HFFc6 (cell line): ENCODE results near the gene MYADML2. TPM values are rescaled to one million over a fixed set of nuclear protein-coding genes. Genes with fewer than 3 reads are reported as not detected.
"Not testable (repeated sequence)": the region's sequence is repeated elsewhere in the genome, so short reads cannot be mapped to it uniquely, and the experiment has no call there.

ENCODE experiments used
- DNase-seq: peaks from one replicate; pipeline ENCODE4 v3.0.0-alpha.2; 2018
- H3K27ac Mint-ChIP-seq: 2 replicates; pipeline ENCODE4 v1.8.0; 2020; ENCODE audit warnings: mild to moderate bottlenecking, mixed read lengths
- H3K27me3 Mint-ChIP-seq: 2 replicates; pipeline ENCODE4 v1.8.0; 2021; ENCODE audit warnings: mild to moderate bottlenecking, moderate library complexity, mixed read lengths; ENCODE audit not compliant: insufficient read depth
- H3K36me3 Mint-ChIP-seq: 2 replicates; pipeline ENCODE4 v1.8.0; 2021; ENCODE audit warnings: low read depth, mixed read lengths
- H3K4me1 Mint-ChIP-seq: 2 replicates; pipeline ENCODE4 v1.8.0; 2020; ENCODE audit warnings: low read depth, mixed read lengths
- H3K4me3 Mint-ChIP-seq: 2 replicates; pipeline ENCODE4 v1.8.0; 2020; ENCODE audit warnings: mild to moderate bottlenecking, moderate library complexity, mixed read lengths
- H3K9me3 Mint-ChIP-seq: 2 replicates; pipeline ENCODE4 v1.8.0; 2020; ENCODE audit warnings: mild to moderate bottlenecking, mixed read lengths
- total RNA-seq, 6 experiments: library from RNA; stranded (reverse); fragmentation: NEBNext Ultra II Directional; extraction: Animal tissue kit (Norgen Biotek cat#: 25700); gene quantifications; 2 replicates in 1 of 6; 3 replicates in 5 of 6; pipeline ENCODE4 v1.2.3, GENCODE V29; 2021
- TF ChIP-seq, protein P1 (sequence below): fragments of 200-600 bp; sonication (generic); IDR thresholded peaks from 2 replicates; pipeline ENCODE4 v1.5.0; 2021; ENCODE audit warnings: antibody characterized with exemption, mild to moderate bottlenecking

The MYADML2 gene
- total RNA-seq, 6 experiments from 2014 or later: not detected

DNA sequence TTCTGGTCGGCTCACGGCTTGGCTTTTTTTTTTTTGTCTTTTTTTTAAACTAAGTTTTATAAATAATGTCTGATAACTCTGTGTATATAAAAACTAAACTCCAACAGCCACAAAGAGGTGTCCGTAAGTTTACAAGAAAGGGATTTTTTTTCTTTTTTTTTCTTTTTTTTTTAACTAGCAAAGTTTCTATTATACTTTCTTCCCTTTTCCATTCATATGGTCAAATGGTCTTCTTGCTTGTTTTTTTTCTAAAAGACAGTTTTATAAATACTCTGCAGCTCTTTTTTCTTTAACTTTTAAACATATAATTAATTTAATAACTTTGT lies 25.5 kb downstream of the MYADML2 start:
- no peak for DNase-seq
- H3K27me3 Mint-ChIP-seq: no peaks in the 10 kb centered on the region; the same call in 1 of the 2 replicates
- no peak overlapping the region for H3K4me3 Mint-ChIP-seq
- TF ChIP-seq, protein P1, sequence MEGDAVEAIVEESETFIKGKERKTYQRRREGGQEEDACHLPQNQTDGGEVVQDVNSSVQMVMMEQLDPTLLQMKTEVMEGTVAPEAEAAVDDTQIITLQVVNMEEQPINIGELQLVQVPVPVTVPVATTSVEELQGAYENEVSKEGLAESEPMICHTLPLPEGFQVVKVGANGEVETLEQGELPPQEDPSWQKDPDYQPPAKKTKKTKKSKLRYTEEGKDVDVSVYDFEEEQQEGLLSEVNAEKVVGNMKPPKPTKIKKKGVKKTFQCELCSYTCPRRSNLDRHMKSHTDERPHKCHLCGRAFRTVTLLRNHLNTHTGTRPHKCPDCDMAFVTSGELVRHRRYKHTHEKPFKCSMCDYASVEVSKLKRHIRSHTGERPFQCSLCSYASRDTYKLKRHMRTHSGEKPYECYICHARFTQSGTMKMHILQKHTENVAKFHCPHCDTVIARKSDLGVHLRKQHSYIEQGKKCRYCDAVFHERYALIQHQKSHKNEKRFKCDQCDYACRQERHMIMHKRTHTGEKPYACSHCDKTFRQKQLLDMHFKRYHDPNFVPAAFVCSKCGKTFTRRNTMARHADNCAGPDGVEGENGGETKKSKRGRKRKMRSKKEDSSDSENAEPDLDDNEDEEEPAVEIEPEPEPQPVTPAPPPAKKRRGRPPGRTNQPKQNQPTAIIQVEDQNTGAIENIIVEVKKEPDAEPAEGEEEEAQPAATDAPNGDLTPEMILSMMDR: no peak
- peaks cover 41% of the 10 kb centered on the region for H3K4me1 Mint-ChIP-seq
- H3K9me3 Mint-ChIP-seq: no peaks in the 10 kb centered on the region
- H3K27ac Mint-ChIP-seq: peak overlapping the region; percentile 74; the same call in 1 of the 2 replicates
- H3K36me3 Mint-ChIP-seq: peaks cover 21% of the 10 kb centered on the region

DNA sequence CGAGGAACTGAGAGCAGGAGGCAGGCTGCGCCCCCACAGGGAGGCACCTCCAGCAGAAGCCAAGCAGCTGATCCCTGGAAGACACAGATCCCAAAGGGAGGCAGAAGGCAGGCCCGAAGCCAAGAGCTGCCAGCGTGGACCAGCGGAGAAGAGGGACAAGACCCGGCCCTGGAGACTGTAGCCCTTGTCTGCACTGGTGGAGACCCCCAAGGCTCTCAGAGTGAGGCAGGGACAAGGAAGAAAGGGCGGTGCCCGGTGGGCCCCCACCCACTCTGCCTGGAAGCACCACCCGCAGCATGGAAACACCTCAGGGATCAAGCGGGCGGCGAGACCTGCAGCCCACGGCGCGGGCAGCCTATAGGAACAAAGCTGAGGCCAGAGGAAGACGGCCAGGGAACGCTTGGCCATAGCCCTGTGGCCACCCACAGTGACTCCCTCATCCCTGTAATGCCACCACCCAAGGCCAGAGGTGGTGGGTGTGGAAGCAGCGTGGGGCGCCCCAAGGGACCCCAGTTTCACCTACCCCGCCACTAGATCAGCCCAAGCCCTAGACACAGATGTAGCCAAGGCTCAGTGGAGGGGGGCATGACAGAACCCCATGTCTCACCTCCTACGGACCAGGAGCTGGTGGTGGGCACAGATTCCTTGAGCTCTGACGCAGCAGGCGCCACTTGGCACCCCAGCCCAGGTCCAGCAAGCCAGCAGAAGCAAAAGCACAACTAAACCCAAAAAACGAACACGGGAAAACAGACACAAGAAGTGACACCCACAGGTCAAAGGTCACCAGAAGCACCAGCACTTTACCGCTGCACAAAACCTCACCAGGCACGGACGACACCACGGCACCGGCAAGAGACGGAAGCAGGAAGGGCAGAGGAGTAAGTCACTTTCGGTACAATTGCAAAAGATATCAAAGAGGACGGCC lies 26.2 kb downstream of the MYADML2 start:
- no peaks in the 10 kb centered on the region for H3K9me3 Mint-ChIP-seq
- DNase-seq: no peak
- H3K27me3 Mint-ChIP-seq: no peaks in the 10 kb centered on the region; the same call in 1 of the 2 replicates
- peaks cover 41% of the 10 kb centered on the region for H3K4me1 Mint-ChIP-seq
- no peak overlapping the region for H3K4me3 Mint-ChIP-seq
- peak overlapping the region; percentile 74 for H3K27ac Mint-ChIP-seq
- peaks cover 27% of the 10 kb centered on the region for H3K36me3 Mint-ChIP-seq
- TF ChIP-seq, protein P1: no peak

DNA sequence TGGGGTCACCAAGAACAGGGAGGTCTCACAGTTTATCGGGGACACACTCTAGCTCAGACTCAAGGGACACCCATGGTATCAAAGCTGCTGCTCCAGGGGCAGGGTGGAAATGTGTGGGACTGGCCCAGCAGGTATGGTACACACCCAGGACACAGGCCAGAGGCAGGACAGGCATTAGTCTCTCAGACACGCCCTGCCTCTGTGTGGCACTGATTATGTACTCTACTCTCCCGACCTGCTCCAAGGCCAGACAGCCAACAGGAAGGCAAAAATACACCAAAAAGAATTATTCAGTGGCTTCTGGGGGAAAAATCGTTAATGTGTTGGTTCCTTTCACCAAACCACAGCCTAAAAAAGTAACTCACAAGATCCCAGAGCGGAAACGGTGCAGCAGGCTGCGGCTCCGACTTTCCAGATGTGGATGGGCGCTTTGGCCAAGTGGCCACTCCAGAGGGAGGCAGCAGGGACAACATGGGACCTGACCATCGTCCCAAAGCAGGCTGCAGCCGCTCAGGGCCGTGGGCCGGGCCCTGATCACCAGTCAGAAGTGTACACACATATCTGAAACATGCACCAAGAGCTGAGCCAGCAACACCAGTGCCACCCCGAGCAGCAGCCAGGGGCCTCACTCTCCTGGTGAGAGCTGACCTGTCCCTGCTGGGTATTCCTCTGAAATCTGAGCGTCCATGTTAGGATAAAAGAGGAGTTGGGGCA lies 28.0 kb downstream of the MYADML2 start:
- Mint-ChIP-seq H3K36me3 (peaks cover 31% of the 10 kb centered on the region), H3K9me3 (no peaks in the 10 kb centered on the region), H3K4me3 (0 out of 2 replicates have a peak overlapping the region, but pooled peaks have one; percentile 87), H3K27me3 (no peaks in the 10 kb centered on the region; the same call in 1 of the 2 replicates), H3K4me1 (peaks cover 34% of the 10 kb centered on the region), H3K27ac (peak overlapping the region; percentile 39; the same call in 1 of the 2 replicates)
- TF ChIP-seq, protein P1: no peak
- DNase-seq: no peak

DNA sequence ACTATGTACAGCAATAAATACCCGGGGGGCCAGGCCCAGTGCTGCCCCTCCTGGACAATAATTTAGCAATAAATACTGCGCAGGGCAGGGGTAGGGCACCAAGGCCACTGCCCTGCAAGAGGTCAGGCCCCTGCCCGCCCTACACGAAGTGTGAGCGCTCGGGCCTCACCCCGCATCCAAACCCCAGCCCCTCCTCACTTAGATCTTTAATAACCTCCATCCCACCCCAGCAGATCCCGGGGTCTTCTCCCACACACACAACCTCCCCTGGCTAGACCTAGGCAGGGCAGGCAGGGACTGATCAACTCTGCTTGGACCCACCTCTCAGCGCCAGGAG lies 28.7 kb downstream of the MYADML2 start:
- Mint-ChIP-seq H3K4me3 (peak overlapping the region; percentile 87), H3K27ac (peak overlapping the region; percentile 68; the same call in 1 of the 2 replicates), H3K36me3 (peaks cover 35% of the 10 kb centered on the region), H3K4me1 (peaks cover 33% of the 10 kb centered on the region)
- TF ChIP-seq, protein P1: 0 out of 2 replicates have a peak, but pooled peaks have one; percentile 21
- not testable (repeated sequence) for DNase-seq, H3K27me3 Mint-ChIP-seq, H3K9me3 Mint-ChIP-seq

DNA sequence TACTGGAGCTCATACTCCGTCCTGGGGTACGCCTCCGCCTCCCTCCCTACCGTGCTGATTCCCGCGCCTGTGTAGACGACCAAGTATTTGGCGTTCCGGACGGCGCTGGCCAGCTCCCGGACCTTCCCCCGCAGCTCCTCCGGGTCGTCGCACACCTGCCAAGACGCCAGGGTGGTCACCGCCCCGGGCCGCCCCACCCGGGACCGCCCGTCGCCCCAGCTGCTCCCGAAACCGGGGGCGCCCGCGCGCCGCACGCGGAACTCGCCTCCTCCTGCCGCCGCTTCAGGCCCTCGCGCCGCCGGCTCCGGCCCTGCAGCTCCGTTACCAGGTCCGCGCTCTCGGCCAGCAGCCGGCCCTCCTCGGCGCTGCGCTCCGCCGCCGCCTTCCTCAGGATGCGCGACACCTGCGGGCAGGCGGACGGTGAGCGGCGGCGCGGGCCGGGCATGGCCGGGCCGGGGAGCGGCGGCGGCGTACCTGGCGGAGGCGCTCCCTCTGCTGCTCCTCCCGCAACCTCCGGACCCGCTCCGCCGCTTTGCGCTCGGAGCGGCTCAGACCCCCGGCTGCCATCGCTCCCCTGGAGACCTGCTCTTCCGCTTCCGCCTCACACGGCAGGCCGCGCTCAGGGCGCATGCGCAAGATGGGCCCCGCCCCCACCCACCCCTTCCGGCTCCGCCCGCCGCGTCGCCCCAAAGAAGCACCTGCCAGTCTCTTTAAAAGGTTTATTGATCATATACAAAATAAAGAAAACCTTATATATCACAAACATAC lies 29.3 kb downstream of the MYADML2 start, which contains the start of gene SIRT7:
Gene SIRT7 (minus strand): TSS at position 612 of the 768 bp plus-strand sequence. CDS start 45 bp downstream, at position 567.
- TF ChIP-seq, protein P1: no peak
- Mint-ChIP-seq H3K4me3 (peak within 1 kb of the TSS; percentile 90), H3K4me1 (peaks cover 33% of the 10 kb centered on the region), H3K36me3 (peaks cover 40% of the 10 kb centered on the region), H3K9me3 (no peaks in the 10 kb centered on the region), H3K27ac (peak within 1 kb of the TSS; percentile 70), H3K27me3 (no peaks in the 10 kb centered on the region; the same call in 1 of the 2 replicates)
- peak; percentile 27 for DNase-seq
